HEK293T (cell line): ENCODE measurements around the gene RFTN2.

ENCODE experiments used
- ARNT ChIP-seq: fragments of 450-650 bp; IDR thresholded peaks from 2 replicates; pipeline ENCODE4 v1.6.1; 2017; ENCODE audit warnings: mild to moderate bottlenecking
- BHLHE40 ChIP-seq: fragments of 450-650 bp; IDR thresholded peaks from 2 replicates; pipeline ENCODE4 v1.6.1; 2016; ENCODE audit warnings: mild to moderate bottlenecking, moderate library complexity, borderline replicate concordance
- ELF4 ChIP-seq: fragments of 450-650 bp; IDR thresholded peaks from 2 replicates; pipeline ENCODE4 v1.6.1; 2017; ENCODE audit warnings: antibody characterized with exemption
- FOXA1 ChIP-seq: fragments of 450-650 bp; IDR thresholded peaks from 2 replicates; pipeline ENCODE4 v1.6.1; 2016; ENCODE audit warnings: mild to moderate bottlenecking
- FOXK2 ChIP-seq: fragments of 450-650 bp; IDR thresholded peaks from 2 replicates; pipeline ENCODE4 v1.6.1; 2016; ENCODE audit warnings: mild to moderate bottlenecking
- FOXM1 ChIP-seq: fragments of 450-650 bp; IDR thresholded peaks from 2 replicates; pipeline ENCODE4 v1.6.1; 2017; ENCODE audit warnings: mild to moderate bottlenecking, borderline replicate concordance
- L3MBTL2 ChIP-seq: fragments of 450-650 bp; conservative IDR thresholded peaks from 2 replicates; pipeline ENCODE4 v1.6.1; 2016; ENCODE audit warnings: mild to moderate bottlenecking
- LEF1 ChIP-seq: fragments of 450-650 bp; IDR thresholded peaks from 2 replicates; pipeline ENCODE4 v1.6.1; 2017; ENCODE audit warnings: mild to moderate bottlenecking, borderline replicate concordance
- NFRKB ChIP-seq: fragments of 450-650 bp; IDR thresholded peaks from 2 replicates; pipeline ENCODE4 v1.6.1; 2016; ENCODE audit warnings: mild to moderate bottlenecking, moderate library complexity
- SP1 ChIP-seq: fragments of 450-650 bp; IDR thresholded peaks from 2 replicates; pipeline ENCODE4 v1.6.1; 2017
- SUZ12 ChIP-seq: fragments of 450-650 bp; IDR thresholded peaks from 2 replicates; pipeline ENCODE4 v1.6.1; 2016; ENCODE audit warnings: mild to moderate bottlenecking
- TARDBP ChIP-seq: fragments of 450-650 bp; IDR thresholded peaks from 2 replicates; pipeline ENCODE4 v1.6.1; 2016

GRCh38 chr2:197555467-197555866 is 119.9 kb downstream of the RFTN2 start:
- TF ChIP-seq SUZ12 (no peak), ELF4 (no peak), FOXA1 (no peak), TARDBP (no peak), BHLHE40 (no peak), NFRKB (no peak), FOXM1 (no peak), FOXK2 (no peak), ARNT (no peak), LEF1 (no peak), SP1 (no peak), L3MBTL2 (no peak)
